HUES48 (cell line): ENCODE results near the gene PIAS1.
"Not testable (repeated sequence)": the region's sequence is repeated elsewhere in the genome, so short reads cannot be mapped to it uniquely, and the experiment has no call there.

Source experiments
- H3K27ac ChIP-seq: one replicate; pipeline ENCODE4 v1.7.0; 2013; ENCODE audit warnings: low read depth, low read length, inconsistent platforms
- H3K27me3 ChIP-seq: 2 replicates; pipeline ENCODE4 v1.6.1; 2013; ENCODE audit warnings: mild to moderate bottlenecking, low read length; ENCODE audit not compliant: control insufficient read depth, insufficient read depth
- H3K36me3 ChIP-seq: 2 replicates; pipeline ENCODE4 v1.6.1; 2013; ENCODE audit warnings: low read length; ENCODE audit not compliant: control insufficient read depth, insufficient read depth
- H3K4me1 ChIP-seq: 2 replicates; pipeline ENCODE4 v1.6.1; 2013; ENCODE audit warnings: mild to moderate bottlenecking, low read length; ENCODE audit not compliant: control insufficient read depth, insufficient read depth
- H3K4me3 ChIP-seq: 2 replicates; pipeline ENCODE4 v1.5.1; 2013; ENCODE audit warnings: mild to moderate bottlenecking, low read depth, low read length
- H3K9ac ChIP-seq: 2 replicates; pipeline ENCODE4 v1.6.1; 2013; ENCODE audit warnings: mild to moderate bottlenecking, low read depth, low read length, moderate library complexity
- H3K9me3 ChIP-seq: 2 replicates; pipeline ENCODE4 v1.6.1; 2013; ENCODE audit warnings: low read length; ENCODE audit not compliant: control insufficient read depth, insufficient read depth

The PIAS1 gene

DNA sequence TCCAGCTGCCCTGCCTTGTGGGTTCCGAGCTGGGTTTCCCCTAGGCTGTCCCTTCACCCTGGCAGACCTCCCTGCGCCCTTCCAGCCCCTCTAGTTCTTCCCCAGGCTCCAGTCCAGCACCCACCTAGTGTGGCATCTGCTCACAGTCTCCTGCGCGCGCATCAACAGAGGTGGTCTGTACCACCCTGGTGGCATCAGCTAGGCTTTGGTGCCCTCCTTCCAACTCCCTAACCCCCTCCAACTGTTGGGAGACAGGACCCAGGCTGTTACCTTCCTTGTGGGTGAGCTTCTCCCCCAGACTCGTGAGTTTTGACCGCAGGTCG lies 143.0 kb downstream of the PIAS1 start:
- Histone ChIP-seq H3K9ac (no peak overlapping the region), H3K9me3 (no peaks in the 10 kb centered on the region), H3K27me3 (no peaks in the 10 kb centered on the region), H3K4me3 (no peak overlapping the region), H3K27ac (no peak overlapping the region), H3K4me1 (peaks cover 13% of the 10 kb centered on the region), H3K36me3 (peaks cover 19% of the 10 kb centered on the region)

DNA sequence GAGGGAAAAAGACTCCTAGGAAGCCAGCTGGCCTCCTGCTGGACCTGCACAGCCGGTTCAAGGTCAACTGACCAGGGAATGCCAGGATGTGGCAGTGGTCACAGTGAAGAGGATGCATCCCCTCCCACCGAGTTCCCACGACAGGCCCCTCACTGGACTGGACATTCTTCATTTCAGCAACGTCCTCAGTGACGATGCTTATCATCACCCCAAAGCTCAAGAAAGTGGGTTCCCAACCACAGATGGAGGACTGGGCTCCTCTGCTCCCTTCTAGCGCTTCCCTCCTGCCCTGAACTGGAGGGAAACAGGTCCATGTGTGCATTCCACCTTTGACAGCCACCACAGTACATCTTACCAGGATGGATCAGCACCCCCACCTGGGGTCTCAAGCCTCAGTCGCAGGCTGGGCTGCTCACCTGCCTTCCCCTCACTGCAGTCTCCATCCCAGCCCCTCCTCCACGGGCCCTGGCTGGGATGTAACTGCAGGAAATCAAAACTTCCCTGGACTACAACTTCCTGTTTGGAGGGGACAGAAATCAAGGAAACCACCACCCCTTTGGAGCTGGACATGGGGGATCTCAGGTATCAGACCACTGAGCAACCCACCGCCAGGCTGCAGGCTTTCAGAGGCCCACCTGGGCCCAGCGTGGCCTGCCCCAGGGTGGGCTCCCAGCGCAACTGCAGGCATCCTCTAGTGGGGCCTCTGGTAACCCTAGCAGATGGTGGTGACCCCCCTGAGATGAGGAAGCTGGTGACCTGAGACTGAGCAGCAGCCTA lies 143.7 kb downstream of the PIAS1 start:
- Histone ChIP-seq H3K9ac (no peak overlapping the region), H3K4me1 (peaks cover 16% of the 10 kb centered on the region), H3K36me3 (peaks cover 12% of the 10 kb centered on the region), H3K4me3 (no peak overlapping the region), H3K27me3 (no peaks in the 10 kb centered on the region), H3K9me3 (no peaks in the 10 kb centered on the region), H3K27ac (no peak overlapping the region)

- Histone ChIP-seq H3K4me3 (no peak overlapping the region), H3K27ac (no peak overlapping the region), H3K36me3 (no peaks in the 10 kb centered on the region), H3K4me1 (peaks cover 16% of the 10 kb centered on the region), H3K9me3 (no peaks in the 10 kb centered on the region), H3K9ac (no peak overlapping the region), H3K27me3 (no peaks in the 10 kb centered on the region)
These were observed 145.2 kb downstream of the PIAS1 start for GRCh38 chr15:68199340-68199739.

- Histone ChIP-seq H3K9me3 (no peaks in the 10 kb centered on the region), H3K36me3 (no peaks in the 10 kb centered on the region), H3K27me3 (no peaks in the 10 kb centered on the region), H3K4me3 (no peak overlapping the region), H3K27ac (no peak overlapping the region), H3K9ac (no peak overlapping the region), H3K4me1 (peaks cover 16% of the 10 kb centered on the region)
These were observed 146.1 kb downstream of the PIAS1 start for GRCh38 chr15:68200016-68200861.

DNA sequence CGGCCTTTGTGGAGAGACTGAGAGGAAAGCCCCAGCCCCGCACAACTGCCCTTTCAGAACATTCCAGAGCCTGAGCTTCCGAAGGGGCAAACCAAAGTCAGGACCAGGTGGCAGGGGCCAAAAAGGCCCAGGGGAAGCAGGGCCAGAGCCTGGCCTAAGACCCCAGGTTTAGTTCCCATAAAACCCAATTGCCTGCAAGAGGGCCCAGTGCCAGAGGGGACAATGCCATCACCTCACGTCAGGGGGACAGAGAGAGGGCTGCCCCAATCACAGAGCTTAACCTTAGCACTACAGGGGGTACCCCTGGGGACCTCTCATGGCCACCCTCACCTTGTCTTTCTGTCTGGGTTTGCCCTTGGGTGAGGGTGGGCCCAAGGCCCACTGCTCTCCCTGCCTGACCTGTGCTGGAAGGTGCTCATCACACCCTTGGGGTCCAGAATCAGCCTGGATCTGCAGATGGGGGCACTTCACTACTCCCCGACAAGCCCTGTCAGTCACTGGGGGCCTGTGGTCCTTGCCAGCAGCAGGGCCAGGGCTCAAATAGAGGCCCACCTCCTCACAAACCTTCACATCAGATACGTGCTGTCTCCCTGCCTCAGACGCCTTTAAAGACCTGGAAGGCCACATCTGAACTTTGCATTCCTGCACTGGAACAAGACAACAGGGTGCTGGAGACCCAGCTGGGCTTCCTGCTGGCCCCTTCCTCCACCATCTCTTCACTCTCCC lies 147.2 kb downstream of the PIAS1 start:
- H3K36me3 ChIP-seq, result no peaks in the 10 kb centered on the region
- H3K27me3 ChIP-seq, result no peaks in the 10 kb centered on the region
- no peaks in the 10 kb centered on the region for H3K9me3 ChIP-seq
- no peak overlapping the region for H3K9ac ChIP-seq
- H3K27ac ChIP-seq, result peak overlapping the region; percentile 21
- no peak overlapping the region for H3K4me3 ChIP-seq
- H3K4me1 ChIP-seq, result peaks cover 26% of the 10 kb centered on the region

- Histone ChIP-seq H3K27ac (no peak overlapping the region), H3K4me1 (peaks cover 32% of the 10 kb centered on the region), H3K27me3 (no peaks in the 10 kb centered on the region), H3K9ac (no peak overlapping the region), H3K9me3 (no peaks in the 10 kb centered on the region), H3K4me3 (no peak overlapping the region), H3K36me3 (no peaks in the 10 kb centered on the region)
These were observed 147.8 kb downstream of the PIAS1 start for GRCh38 chr15:68201879-68202261.

DNA sequence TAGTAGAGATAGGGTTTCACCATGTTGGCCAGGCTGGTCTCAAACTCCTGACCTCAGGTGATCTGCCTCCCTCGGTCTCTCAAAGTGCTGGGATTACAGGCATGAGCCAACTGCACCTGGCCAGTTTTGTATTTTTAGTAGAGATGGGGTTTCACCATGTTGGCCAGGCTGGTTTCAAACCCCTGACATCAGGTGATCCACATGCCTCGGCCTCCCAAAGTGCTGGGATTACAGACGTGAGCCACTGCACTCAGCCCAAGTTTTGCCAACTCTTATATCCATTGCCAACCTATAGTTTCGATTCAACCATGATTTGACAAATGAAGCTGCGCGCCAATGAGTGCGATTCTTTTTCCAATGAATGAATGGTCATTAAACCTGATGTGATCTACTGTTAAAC lies 148.9 kb downstream of the PIAS1 start:
- H3K9me3 ChIP-seq, H3K9ac ChIP-seq, H3K27me3 ChIP-seq, H3K36me3 ChIP-seq, H3K27ac ChIP-seq, H3K4me3 ChIP-seq: not testable (repeated sequence)
- H3K4me1 ChIP-seq, result peaks cover 34% of the 10 kb centered on the region

DNA sequence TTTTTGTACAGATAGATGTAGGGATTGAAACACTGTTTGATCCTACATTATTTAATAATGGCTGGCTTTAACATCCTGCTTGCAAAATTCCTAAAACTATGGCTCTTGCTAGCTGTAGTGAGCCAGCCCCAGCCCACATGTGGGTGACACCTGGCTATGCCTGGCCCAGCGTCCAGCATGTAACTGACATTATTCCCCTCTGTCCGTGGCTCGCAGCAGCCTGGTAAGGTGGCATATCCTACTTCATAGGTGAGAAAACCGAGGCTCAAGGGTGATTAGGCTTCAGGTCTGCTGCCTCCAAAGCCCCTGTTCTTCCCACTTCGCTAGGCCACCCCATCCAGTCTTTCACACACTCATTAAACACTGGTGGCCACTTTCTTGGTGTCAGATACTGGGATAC lies 149.4 kb downstream of the PIAS1 start:
- H3K4me1 ChIP-seq, result peaks cover 34% of the 10 kb centered on the region
- no peaks in the 10 kb centered on the region for H3K9me3 ChIP-seq
- no peak overlapping the region for H3K4me3 ChIP-seq
- H3K27me3 ChIP-seq, result no peaks in the 10 kb centered on the region
- no peak overlapping the region for H3K9ac ChIP-seq
- peaks cover 5% of the 10 kb centered on the region; the same call in 1 of the 2 replicates for H3K36me3 ChIP-seq
- no peak overlapping the region for H3K27ac ChIP-seq

DNA sequence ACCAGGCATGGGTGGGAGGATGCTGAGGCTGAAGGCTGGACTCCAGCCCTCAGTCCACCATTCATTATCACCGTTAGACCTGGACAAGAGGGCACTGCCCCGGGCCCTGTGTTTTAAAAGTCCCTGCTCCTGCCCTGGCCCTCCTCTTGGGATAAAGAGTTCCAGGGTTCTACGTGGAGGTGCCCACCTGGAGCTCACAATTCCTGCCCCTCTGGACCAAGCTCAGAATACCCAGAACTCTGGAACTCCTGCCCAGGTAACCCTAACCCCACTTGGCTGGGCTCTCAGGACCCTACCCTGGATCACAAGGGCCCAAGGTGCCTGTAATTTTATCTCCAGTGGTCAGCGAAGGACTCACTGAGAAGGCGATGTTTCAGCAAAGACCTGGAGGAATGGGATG lies 149.8 kb downstream of the PIAS1 start:
- no peak overlapping the region for H3K27ac ChIP-seq
- peaks cover 34% of the 10 kb centered on the region for H3K4me1 ChIP-seq
- no peak overlapping the region for H3K9ac ChIP-seq
- no peak overlapping the region for H3K4me3 ChIP-seq
- H3K27me3 ChIP-seq, result no peaks in the 10 kb centered on the region
- H3K36me3 ChIP-seq, result peaks cover 9% of the 10 kb centered on the region; the same call in 1 of the 2 replicates
- H3K9me3 ChIP-seq, result no peaks in the 10 kb centered on the region

GRCh38 chr15:68204361-68204760 lies 150.2 kb downstream of the PIAS1 start:
- Histone ChIP-seq H3K9me3 (no peaks in the 10 kb centered on the region), H3K4me3 (no peak overlapping the region), H3K27me3 (no peaks in the 10 kb centered on the region), H3K36me3 (peaks cover 13% of the 10 kb centered on the region; the same call in 1 of the 2 replicates), H3K9ac (no peak overlapping the region), H3K27ac (no peak overlapping the region), H3K4me1 (peaks cover 34% of the 10 kb centered on the region)
